ENCODE results near the gene NACC2. TPM values are rescaled to one million over a fixed set of nuclear protein-coding genes. Genes with fewer than 3 reads are reported as not detected.
A peak's percentile ranks its signal among the peaks of the same experiment; 100 is the strongest.

NACC2 gene
- total and polyA plus RNA-seq, 9 of the 15 experiments (the other 6 are each of a cell fraction or from before 2014, with no cell fraction given): 0.70 to 25.1 (median 5.6) TPM

DNA sequence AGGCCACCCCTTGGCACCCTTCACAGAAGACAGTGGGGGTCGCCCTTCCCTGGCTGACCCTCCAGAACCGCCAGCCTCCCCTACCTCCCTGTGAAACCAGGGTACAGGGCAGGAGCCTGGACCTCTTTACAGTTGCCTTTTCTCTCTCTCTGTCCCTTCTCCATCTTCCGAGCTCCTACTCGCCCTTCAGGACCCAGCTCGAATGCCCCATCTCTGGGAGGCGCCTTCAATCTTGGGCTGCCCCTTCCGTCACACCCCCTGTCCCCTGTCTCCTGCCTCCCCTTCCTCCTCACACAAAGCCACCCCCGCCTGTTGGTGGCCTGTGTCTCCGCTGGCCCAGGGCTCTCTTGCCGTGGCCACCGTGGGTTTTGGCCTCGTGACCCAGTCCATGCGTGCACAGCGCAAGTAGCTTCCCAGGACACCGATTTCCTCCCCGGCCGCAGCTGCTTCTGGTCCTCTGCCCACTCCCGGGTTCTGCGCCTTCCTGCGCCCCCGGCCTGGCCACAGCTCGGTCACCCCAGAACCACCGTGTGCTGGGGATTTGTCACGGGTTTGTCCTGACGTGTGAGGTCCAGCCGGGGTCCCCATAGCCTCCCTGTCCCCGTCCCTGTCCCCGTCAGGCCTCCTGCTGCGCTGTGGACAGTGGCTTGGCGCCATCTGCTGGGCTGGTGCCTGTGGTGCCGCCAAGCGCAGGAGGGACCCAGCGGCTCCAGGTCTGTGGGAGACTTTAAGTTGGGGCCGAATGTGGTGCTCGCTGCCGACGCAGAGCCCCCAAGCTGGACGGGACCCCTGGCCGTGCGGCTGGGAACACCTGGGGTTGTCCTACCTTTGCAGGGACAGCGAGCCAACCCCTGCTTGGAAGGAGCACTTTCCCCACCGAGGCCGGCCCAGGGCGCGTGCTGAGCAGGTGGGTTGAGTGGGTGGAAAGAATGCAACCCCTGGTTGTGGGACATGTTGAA, 27.6 kb upstream of the NACC2 start (continued):
- TF ChIP-seq, protein P1, sequence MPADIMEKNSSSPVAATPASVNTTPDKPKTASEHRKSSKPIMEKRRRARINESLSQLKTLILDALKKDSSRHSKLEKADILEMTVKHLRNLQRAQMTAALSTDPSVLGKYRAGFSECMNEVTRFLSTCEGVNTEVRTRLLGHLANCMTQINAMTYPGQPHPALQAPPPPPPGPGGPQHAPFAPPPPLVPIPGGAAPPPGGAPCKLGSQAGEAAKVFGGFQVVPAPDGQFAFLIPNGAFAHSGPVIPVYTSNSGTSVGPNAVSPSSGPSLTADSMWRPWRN (IDR thresholded peaks at IDR 0.05; ENCODE audit: low read depth): no peak
- TF ChIP-seq NRF1 (conservative IDR thresholded peaks at IDR 0.05 in 1 of 2, IDR thresholded peaks at IDR 0.05 in 1 of 2) (no peak), CC2D1A (IDR thresholded peaks at IDR 0.05) (peak; percentile 91), THRAP3 (IDR thresholded peaks at IDR 0.05; ENCODE audit: borderline replicate concordance) (no peak), BHLHE40 (IDR thresholded peaks at IDR 0.05; ENCODE audit: low read length) (peak; percentile 5; the same call in 1 of the 2 replicates), CREBBP (IDR thresholded peaks at IDR 0.05; ENCODE audit: low read depth, low read length) (no peak), NFIC (IDR thresholded peaks at IDR 0.05) (no peak)
- TF ChIP-seq, protein P2, sequence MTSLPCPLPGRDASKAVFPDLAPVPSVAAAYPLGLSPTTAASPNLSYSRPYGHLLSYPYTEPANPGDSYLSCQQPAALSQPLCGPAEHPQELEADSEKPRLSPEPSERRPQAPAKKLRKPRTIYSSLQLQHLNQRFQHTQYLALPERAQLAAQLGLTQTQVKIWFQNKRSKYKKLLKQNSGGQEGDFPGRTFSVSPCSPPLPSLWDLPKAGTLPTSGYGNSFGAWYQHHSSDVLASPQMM (CRISPR knock-in tag; IDR thresholded peaks at IDR 0.05): no peak
- TF ChIP-seq, protein P3, sequence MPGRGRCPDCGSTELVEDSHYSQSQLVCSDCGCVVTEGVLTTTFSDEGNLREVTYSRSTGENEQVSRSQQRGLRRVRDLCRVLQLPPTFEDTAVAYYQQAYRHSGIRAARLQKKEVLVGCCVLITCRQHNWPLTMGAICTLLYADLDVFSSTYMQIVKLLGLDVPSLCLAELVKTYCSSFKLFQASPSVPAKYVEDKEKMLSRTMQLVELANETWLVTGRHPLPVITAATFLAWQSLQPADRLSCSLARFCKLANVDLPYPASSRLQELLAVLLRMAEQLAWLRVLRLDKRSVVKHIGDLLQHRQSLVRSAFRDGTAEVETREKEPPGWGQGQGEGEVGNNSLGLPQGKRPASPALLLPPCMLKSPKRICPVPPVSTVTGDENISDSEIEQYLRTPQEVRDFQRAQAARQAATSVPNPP (IDR thresholded peaks at IDR 0.05; ENCODE audit: borderline replicate concordance, insufficient read depth, insufficient read length): no peak
- TF ChIP-seq, protein P4, sequence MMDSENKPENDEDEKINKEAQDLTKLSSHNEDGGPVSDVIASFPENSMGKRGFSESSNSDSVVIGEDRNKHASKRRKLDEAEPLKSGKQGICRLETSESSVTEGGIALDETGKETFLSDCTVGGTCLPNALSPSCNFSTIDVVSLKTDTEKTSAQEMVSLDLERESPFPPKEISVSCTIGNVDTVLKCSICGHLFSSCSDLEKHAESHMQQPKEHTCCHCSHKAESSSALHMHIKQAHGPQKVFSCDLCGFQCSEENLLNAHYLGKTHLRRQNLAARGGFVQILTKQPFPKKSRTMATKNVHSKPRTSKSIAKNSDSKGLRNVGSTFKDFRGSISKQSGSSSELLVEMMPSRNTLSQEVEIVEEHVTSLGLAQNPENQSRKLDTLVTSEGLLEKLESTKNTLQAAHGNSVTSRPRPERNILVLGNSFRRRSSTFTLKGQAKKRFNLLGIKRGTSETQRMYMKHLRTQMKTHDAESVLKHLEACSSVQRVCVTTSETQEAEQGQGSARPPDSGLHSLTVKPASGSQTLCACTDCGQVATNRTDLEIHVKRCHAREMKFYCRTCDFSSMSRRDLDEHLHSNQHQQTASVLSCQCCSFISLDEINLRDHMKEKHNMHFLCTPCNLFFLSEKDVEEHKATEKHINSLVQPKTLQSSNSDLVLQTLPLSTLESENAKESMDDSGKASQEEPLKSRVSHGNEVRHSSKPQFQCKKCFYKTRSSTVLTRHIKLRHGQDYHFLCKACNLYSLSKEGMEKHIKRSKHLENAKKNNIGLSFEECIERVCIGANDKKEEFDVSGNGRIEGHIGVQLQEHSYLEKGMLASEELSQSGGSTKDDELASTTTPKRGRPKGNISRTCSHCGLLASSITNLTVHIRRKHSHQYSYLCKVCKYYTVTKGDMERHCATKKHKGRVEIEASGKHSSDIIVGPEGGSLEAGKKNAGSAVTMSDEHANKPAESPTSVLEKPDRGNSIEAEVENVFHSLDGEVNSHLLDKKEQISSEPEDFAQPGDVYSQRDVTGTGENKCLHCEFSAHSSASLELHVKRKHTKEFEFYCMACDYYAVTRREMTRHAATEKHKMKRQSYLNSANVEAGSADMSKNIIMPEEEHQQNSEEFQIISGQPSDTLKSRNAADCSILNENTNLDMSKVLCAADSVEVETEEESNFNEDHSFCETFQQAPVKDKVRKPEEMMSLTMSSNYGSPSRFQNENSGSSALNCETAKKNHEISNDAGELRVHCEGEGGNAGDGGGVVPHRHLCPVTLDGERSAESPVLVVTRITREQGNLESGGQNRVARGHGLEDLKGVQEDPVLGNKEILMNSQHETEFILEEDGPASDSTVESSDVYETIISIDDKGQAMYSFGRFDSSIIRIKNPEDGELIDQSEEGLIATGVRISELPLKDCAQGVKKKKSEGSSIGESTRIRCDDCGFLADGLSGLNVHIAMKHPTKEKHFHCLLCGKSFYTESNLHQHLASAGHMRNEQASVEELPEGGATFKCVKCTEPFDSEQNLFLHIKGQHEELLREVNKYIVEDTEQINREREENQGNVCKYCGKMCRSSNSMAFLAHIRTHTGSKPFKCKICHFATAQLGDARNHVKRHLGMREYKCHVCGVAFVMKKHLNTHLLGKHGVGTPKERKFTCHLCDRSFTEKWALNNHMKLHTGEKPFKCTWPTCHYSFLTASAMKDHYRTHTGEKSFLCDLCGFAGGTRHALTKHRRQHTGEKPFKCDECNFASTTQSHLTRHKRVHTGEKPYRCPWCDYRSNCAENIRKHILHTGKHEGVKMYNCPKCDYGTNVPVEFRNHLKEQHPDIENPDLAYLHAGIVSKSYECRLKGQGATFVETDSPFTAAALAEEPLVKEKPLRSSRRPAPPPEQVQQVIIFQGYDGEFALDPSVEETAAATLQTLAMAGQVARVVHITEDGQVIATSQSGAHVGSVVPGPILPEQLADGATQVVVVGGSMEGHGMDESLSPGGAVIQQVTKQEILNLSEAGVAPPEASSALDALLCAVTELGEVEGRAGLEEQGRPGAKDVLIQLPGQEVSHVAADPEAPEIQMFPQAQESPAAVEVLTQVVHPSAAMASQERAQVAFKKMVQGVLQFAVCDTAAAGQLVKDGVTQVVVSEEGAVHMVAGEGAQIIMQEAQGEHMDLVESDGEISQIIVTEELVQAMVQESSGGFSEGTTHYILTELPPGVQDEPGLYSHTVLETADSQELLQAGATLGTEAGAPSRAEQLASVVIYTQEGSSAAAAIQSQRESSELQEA (IDR thresholded peaks at IDR 0.05; ENCODE audit: low read depth): no peak
- TF ChIP-seq, protein P5, sequence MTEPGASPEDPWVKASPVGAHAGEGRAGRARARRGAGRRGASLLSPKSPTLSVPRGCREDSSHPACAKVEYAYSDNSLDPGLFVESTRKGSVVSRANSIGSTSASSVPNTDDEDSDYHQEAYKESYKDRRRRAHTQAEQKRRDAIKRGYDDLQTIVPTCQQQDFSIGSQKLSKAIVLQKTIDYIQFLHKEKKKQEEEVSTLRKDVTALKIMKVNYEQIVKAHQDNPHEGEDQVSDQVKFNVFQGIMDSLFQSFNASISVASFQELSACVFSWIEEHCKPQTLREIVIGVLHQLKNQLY (CRISPR knock-in tag; conservative IDR thresholded peaks at IDR 0.05): no peak
- TF ChIP-seq, protein P6, sequence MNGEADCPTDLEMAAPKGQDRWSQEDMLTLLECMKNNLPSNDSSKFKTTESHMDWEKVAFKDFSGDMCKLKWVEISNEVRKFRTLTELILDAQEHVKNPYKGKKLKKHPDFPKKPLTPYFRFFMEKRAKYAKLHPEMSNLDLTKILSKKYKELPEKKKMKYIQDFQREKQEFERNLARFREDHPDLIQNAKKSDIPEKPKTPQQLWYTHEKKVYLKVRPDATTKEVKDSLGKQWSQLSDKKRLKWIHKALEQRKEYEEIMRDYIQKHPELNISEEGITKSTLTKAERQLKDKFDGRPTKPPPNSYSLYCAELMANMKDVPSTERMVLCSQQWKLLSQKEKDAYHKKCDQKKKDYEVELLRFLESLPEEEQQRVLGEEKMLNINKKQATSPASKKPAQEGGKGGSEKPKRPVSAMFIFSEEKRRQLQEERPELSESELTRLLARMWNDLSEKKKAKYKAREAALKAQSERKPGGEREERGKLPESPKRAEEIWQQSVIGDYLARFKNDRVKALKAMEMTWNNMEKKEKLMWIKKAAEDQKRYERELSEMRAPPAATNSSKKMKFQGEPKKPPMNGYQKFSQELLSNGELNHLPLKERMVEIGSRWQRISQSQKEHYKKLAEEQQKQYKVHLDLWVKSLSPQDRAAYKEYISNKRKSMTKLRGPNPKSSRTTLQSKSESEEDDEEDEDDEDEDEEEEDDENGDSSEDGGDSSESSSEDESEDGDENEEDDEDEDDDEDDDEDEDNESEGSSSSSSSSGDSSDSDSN (IDR thresholded peaks at IDR 0.05; ENCODE audit: borderline replicate concordance in 1 of 2, low read depth in 2 of 2, low read length in 2 of 2): no peak

All from K562 (cell line).